NCI-H2196 treated with DMSO at 0.1 percent for 48 hours (cell line): ENCODE results near the gene IMMP1L.

Experiments
- DNase-seq: peaks from one replicate; lab custom pipeline; 2025; ENCODE audit not compliant: unreplicated experiment; lab: John Stamatoyannopoulos, UW

The IMMP1L gene

GRCh38 chr11:31404614-31405013 is 104.8 kb downstream of the IMMP1L start:
- DNase-seq = no peak

GRCh38 chr11:31397239-31397834 is 112.1 kb downstream of the IMMP1L start:
- peak; percentile 5 for DNase-seq

- DNase-seq = no peak
These were observed 122.0 kb downstream of the IMMP1L start for GRCh38 chr11:31387379-31387778.

GRCh38 chr11:31383116-31383515 is 126.3 kb downstream of the IMMP1L start:
- no peak for DNase-seq
